KMS-11 (cell line): ENCODE results near the gene MYO1A.
"Not testable (repeated sequence)": the region's sequence is repeated elsewhere in the genome, so short reads cannot be mapped to it uniquely, and the experiment has no call there.

Source experiments
- H2AFZ ChIP-seq: fragments of 200-600 bp; sonication (generic); 2 replicates; pipeline ENCODE4 v1.6.1; 2016; ENCODE audit warnings: antibody characterized with exemption, mixed run types, low read depth
- H3K27ac ChIP-seq: fragments of 200-600 bp; sonication (generic); 2 replicates; pipeline ENCODE4 v1.6.1; 2016; ENCODE audit warnings: mild to moderate bottlenecking, mixed run types
- H3K27me3 ChIP-seq: fragments of 200-600 bp; sonication (generic); 2 replicates; pipeline ENCODE4 v1.6.1; 2017; ENCODE audit warnings: mild to moderate bottlenecking, low read depth, mixed run types, moderate library complexity; ENCODE audit not compliant: insufficient read depth
- H3K36me3 ChIP-seq: fragments of 200-600 bp; sonication (generic); 2 replicates; pipeline ENCODE4 v1.6.1; 2017; ENCODE audit warnings: mild to moderate bottlenecking, mixed run types; ENCODE audit not compliant: insufficient read depth
- H3K4me1 ChIP-seq: fragments of 200-600 bp; sonication (generic); 2 replicates; pipeline ENCODE4 v1.6.1; 2016; ENCODE audit warnings: mild to moderate bottlenecking, low read depth, mixed run types; ENCODE audit not compliant: poor library complexity, severe bottlenecking
- H3K4me2 ChIP-seq: fragments of 200-600 bp; sonication (generic); 2 replicates; pipeline ENCODE4 v1.7.0; 2016; ENCODE audit warnings: mild to moderate bottlenecking, mixed run types
- H3K4me3 ChIP-seq: fragments of 200-600 bp; sonication (generic); IDR thresholded peaks from 2 replicates; pipeline ENCODE4 v1.6.1; 2017; ENCODE audit warnings: low read depth, low read length, mixed read lengths; ENCODE audit not compliant: insufficient read depth
- H3K79me2 ChIP-seq: fragments of 200-600 bp; sonication (generic); 2 replicates; pipeline ENCODE4 v1.6.1; 2016; ENCODE audit warnings: low read depth, mixed run types; ENCODE audit not compliant: insufficient read depth
- H3K9ac ChIP-seq: fragments of 200-600 bp; sonication (generic); 2 replicates; pipeline ENCODE4 v1.6.1; 2016; ENCODE audit warnings: mild to moderate bottlenecking, mixed run types
- H4K20me1 ChIP-seq: fragments of 200-600 bp; sonication (generic); 2 replicates; pipeline ENCODE4 v1.6.1; 2016; ENCODE audit warnings: mild to moderate bottlenecking, mixed run types; ENCODE audit not compliant: insufficient read depth
- TF ChIP-seq, protein P1 (sequence below): fragments of 200-600 bp; sonication (generic); conservative IDR thresholded peaks from 2 replicates; pipeline ENCODE4 v1.6.1; 2017; ENCODE audit warnings: low read depth, mild to moderate bottlenecking, antibody characterized with exemption, low read length, moderate library complexity, mixed read lengths

The MYO1A gene

DNA sequence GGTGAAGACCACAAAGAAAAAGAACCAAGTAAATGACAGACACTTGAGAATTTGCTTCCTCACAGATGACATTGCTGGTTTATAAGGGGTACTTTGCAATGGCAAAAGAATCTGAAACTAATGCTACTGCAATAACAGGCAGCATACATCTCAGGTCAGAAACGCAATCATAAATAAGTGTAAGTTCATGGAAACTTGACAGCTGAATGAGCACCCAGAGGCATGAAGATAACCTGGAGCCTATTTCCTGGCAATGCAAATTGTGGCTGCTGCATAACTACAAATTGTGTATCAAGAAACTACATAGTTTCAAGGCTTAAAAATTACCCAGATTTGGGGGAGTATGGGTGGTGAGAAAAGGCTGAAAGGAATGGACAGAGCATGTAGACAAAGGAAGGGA is 8.5 kb upstream of the MYO1A start:
- no peak overlapping the region for H3K9ac ChIP-seq

DNA sequence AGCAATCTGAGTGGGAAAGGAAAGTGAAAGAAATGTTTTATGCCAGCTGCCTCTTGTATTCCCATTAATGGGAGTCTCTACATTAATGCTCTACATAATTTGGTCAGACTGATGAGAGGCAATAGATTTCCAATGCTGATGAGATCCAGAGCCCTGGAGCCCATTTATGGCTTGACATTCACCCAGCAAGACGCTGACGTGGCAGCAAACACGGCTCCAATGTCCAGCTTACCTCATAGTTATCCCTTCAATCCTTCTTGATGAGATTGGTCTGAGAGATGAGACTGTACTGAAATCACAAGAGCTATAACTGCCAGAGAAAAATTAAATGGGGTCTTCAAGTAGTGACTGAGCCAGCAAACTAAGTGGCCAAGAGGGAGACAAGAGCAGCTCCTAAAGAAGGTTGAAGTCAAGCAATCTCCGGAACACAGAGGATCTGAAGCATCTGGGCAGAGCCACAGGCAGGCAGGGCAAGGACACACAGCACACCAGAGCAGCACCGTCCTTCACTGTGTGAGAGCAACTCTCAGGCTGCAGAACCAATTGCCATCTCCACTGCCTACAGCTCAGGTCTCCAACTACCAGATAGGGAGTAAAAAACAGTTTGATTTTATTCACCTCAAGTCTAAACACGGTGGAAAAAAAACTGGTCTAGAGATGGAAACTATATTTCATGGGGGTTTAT is 7.3 kb upstream of the MYO1A start:
- H2AFZ ChIP-seq: no peak overlapping the region
- TF ChIP-seq, protein P1, sequence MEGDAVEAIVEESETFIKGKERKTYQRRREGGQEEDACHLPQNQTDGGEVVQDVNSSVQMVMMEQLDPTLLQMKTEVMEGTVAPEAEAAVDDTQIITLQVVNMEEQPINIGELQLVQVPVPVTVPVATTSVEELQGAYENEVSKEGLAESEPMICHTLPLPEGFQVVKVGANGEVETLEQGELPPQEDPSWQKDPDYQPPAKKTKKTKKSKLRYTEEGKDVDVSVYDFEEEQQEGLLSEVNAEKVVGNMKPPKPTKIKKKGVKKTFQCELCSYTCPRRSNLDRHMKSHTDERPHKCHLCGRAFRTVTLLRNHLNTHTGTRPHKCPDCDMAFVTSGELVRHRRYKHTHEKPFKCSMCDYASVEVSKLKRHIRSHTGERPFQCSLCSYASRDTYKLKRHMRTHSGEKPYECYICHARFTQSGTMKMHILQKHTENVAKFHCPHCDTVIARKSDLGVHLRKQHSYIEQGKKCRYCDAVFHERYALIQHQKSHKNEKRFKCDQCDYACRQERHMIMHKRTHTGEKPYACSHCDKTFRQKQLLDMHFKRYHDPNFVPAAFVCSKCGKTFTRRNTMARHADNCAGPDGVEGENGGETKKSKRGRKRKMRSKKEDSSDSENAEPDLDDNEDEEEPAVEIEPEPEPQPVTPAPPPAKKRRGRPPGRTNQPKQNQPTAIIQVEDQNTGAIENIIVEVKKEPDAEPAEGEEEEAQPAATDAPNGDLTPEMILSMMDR: no peak
- no peaks in the 10 kb centered on the region for H4K20me1 ChIP-seq
- no peaks in the 10 kb centered on the region for H3K27me3 ChIP-seq
- no peaks in the 10 kb centered on the region for H3K4me1 ChIP-seq
- no peaks in the 10 kb centered on the region for H3K79me2 ChIP-seq
- no peak overlapping the region for H3K9ac ChIP-seq
- no peaks in the 10 kb centered on the region; the same call in 1 of the 2 replicates for H3K36me3 ChIP-seq
- no peak overlapping the region for H3K4me2 ChIP-seq
- no peak overlapping the region for H3K27ac ChIP-seq
- no peak overlapping the region for H3K4me3 ChIP-seq

More for the DNA sequence above, 8.5 kb upstream of the MYO1A start:
- H3K27ac ChIP-seq: no peak overlapping the region
- TF ChIP-seq, protein P1: no peak
- peaks cover under 1% of the 10 kb centered on the region for H3K4me1 ChIP-seq
- H3K4me2 ChIP-seq: no peak overlapping the region
- H3K36me3 ChIP-seq: no peaks in the 10 kb centered on the region; the same call in 1 of the 2 replicates
- H3K79me2 ChIP-seq: no peaks in the 10 kb centered on the region
- H2AFZ ChIP-seq: no peak overlapping the region
- no peaks in the 10 kb centered on the region for H4K20me1 ChIP-seq
- no peak overlapping the region for H3K4me3 ChIP-seq
- H3K27me3 ChIP-seq: no peaks in the 10 kb centered on the region

DNA sequence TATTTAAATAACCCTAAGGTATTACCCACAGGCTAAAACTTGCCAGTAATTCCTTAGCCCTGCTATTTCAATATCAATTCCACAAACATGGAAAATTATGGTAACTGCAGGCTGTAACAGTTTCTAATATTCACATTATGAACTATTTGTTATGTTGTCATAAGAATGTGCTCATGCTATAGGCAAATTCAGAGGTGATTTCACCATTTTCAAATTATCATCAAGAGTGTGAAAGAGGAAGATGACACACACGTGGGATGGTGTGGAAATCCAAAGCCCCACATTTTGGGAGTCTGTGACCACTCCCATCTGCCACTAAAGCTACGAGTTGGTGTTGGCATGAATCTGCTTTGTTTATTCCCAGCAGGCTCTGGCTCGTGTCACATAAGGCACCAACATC is 5.9 kb upstream of the MYO1A start:
- Histone ChIP-seq H3K27me3 (no peaks in the 10 kb centered on the region; the same call in 1 of the 2 replicates), H4K20me1 (no peaks in the 10 kb centered on the region), H3K27ac (no peak overlapping the region), H3K4me2 (no peak overlapping the region), H3K9ac (no peak overlapping the region), H3K4me1 (no peaks in the 10 kb centered on the region), H3K79me2 (no peaks in the 10 kb centered on the region), H3K4me3 (no peak overlapping the region), H2AFZ (no peak overlapping the region), H3K36me3 (no peaks in the 10 kb centered on the region; the same call in 1 of the 2 replicates)
- TF ChIP-seq, protein P1: no peak

DNA sequence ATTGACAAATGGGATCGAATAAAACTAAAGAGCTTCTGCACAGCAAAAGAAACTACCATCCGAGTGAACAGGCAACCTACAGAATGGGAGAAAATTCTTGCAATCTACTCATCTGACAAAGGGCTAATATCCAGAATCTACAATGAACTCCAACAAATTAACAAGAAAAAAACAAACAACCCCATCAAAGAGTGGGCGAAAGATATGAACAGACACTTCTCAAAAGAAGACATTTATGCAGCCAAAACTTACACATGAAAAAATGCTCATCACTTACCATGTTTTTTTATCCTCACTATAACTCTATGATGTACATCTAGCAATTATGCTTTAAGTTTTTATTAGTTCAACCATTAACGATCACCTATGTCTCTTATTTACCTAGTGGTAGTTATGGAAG is 4.0 kb upstream of the MYO1A start:
- not testable (repeated sequence) for H3K36me3 ChIP-seq, H2AFZ ChIP-seq, H3K4me1 ChIP-seq, H3K4me3 ChIP-seq, H3K4me2 ChIP-seq, H3K9ac ChIP-seq, H3K27me3 ChIP-seq, H3K79me2 ChIP-seq, H4K20me1 ChIP-seq, H3K27ac ChIP-seq

DNA sequence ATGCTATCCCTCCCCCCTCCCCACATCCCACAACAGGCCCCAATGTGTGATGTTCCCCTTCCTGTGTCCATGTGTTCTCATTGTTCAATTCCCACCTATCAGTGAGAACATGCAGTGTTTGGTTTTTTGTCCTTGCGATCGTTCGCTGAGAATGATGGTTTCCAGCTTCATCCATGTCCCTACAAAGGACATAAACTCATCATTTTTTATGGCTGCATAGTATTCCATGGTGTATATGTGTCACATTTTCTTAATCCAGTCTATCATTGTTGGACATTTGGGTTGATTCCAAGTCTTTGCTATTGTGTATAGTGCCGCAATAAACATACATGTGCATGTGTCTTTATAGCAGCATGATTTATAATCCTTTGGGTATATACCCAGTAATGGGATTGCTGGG is 3.2 kb upstream of the MYO1A start:
- not testable (repeated sequence) for H3K4me2 ChIP-seq, H3K4me3 ChIP-seq, H3K36me3 ChIP-seq, H3K79me2 ChIP-seq, H4K20me1 ChIP-seq, H3K9ac ChIP-seq, H3K4me1 ChIP-seq, H2AFZ ChIP-seq, H3K27ac ChIP-seq
- H3K27me3 ChIP-seq: peaks cover 11% of the 10 kb centered on the region; the same call in 1 of the 2 replicates
